B cell (primary cell): ENCODE measurements around the gene CCDC110. TPM values are rescaled to one million over a fixed set of nuclear protein-coding genes. Genes with fewer than 3 reads are reported as not detected.

Experiments used
- ATAC-seq: fragments of 200-7000 bp; cut with Tn5 transposase; one replicate; pipeline ENCODE4 v1.10.0; 2021; ENCODE audit warnings: low read depth, mild to moderate bottlenecking, moderate number of reproducible peaks, moderate library complexity
- CTCF ChIA-PET: fragments of 350-600 bp; sonication (Branson Sonifier 250); formaldehyde crosslinking; loops from one replicate; lab custom pipeline; 2021; ENCODE audit warnings: antibody characterized with exemption, inconsistent platforms; lab: Charles Lee
- POLR2A ChIA-PET: fragments of 350-600 bp; sonication (Branson Sonifier 250); formaldehyde crosslinking; loops from one replicate; lab custom pipeline; 2021; ENCODE audit warnings: antibody characterized with exemption; lab: Charles Lee
- DNase-seq: peaks from one replicate; pipeline ENCODE4 v3.0.0; 2013
- H2AFZ ChIP-seq: 2 replicates; pipeline ENCODE4 v1.6.1; 2012; ENCODE audit warnings: mild to moderate bottlenecking, low read depth, low read length; ENCODE audit not compliant: insufficient read depth, poor library complexity, severe bottlenecking
- H3K27ac ChIP-seq, 2 donors: 1 replicate in 1 of 2; 2 replicates in 1 of 2; pipeline ENCODE4 v1.5.1; 2012 to 2013; ENCODE audit warnings: low read length in 2 of 2, mild to moderate bottlenecking in 2 of 2, moderate library complexity in 1 of 2
- H3K27me3 ChIP-seq, 4 experiments: fragments of 200-600 bp in 1 of 4; sonication (generic) in 1 of 4; replicated peaks in 1 of 4; 1 replicate in 2 of 4; 2 replicates in 2 of 4; pipeline versions ENCODE4 v1.6.1 to v1.7.0; 2013 to 2016; ENCODE audit warnings: low read length in 3 of 4, mild to moderate bottlenecking in 2 of 4, mixed read lengths in 1 of 4, moderate library complexity in 1 of 4; ENCODE audit not compliant: insufficient read depth in 4 of 4, control insufficient read depth in 3 of 4; ENCODE audit errors: control extremely low read depth in 1 of 4
- H3K36me3 ChIP-seq, 2 experiments: replicated peaks in 1 of 2; 1 replicate in 1 of 2; 2 replicates in 1 of 2; pipeline versions ENCODE4 v1.6.1 to v1.7.1; 2013; ENCODE audit warnings: low read length in 1 of 2; ENCODE audit not compliant: insufficient read depth in 2 of 2, control insufficient read depth in 1 of 2; ENCODE audit errors: control extremely low read depth in 1 of 2, extremely low read depth in 1 of 2
- H3K4me1 ChIP-seq, 2 donors: fragments of 200-600 bp in 1 of 2; sonication (generic) in 1 of 2; 1 replicate in 1 of 2; 2 replicates in 1 of 2; pipeline versions ENCODE4 v1.5.1 to v1.6.1; 2013 to 2017; ENCODE audit warnings: low read length in 2 of 2; ENCODE audit not compliant: control insufficient read depth in 2 of 2, insufficient read depth in 2 of 2
- H3K4me2 ChIP-seq: replicated peaks from 2 replicates; pipeline ENCODE3; 2012; ENCODE audit warnings: mild to moderate bottlenecking, low read depth, low read length; ENCODE audit not compliant: poor library complexity, severe bottlenecking
- H3K4me3 ChIP-seq, 5 experiments: fragments of 200-600 bp in 1 of 5; sonication (generic) in 1 of 5; 1 replicate in 3 of 5; 2 replicates in 2 of 5; pipeline versions ENCODE4 v1.5.1 to v1.7.0; 2011 to 2016; ENCODE audit warnings: low read length in 4 of 5, mild to moderate bottlenecking in 4 of 5, low read depth in 2 of 5, control low read depth in 1 of 5, moderate library complexity in 1 of 5; ENCODE audit not compliant: insufficient read depth in 1 of 5; ENCODE audit errors: control extremely low read depth in 1 of 5, extremely low read depth in 1 of 5
- H3K79me2 ChIP-seq: fragments of 200-600 bp; sonication (generic); one replicate; pipeline ENCODE4 v1.6.0; 2016; ENCODE audit warnings: low read length; ENCODE audit not compliant: control insufficient read depth, insufficient read depth
- H3K9ac ChIP-seq: fragments of 200-600 bp; sonication (generic); 2 replicates; pipeline ENCODE4 v1.6.1; 2017; ENCODE audit warnings: mild to moderate bottlenecking, low read length, moderate library complexity
- H3K9me3 ChIP-seq, 3 donors: one replicate each; pipeline versions ENCODE4 v1.6.1 to v1.7.1; 2013; ENCODE audit warnings: low read length in 2 of 3; ENCODE audit not compliant: control insufficient read depth in 2 of 3, insufficient read depth in 1 of 3; ENCODE audit errors: control extremely low read depth in 1 of 3
- H4K20me1 ChIP-seq: 2 replicates; pipeline ENCODE4 v1.6.0; 2012; ENCODE audit warnings: mild to moderate bottlenecking, low read length; ENCODE audit not compliant: insufficient read depth, control insufficient read depth, poor library complexity, severe bottlenecking
- H3K27ac Mint-ChIP-seq: one replicate; pipeline ENCODE4 v1.8.0; 2021; ENCODE audit warnings: mixed read lengths
- H3K27me3 Mint-ChIP-seq: one replicate; pipeline ENCODE4 v1.8.0; 2021; ENCODE audit warnings: mixed read lengths
- H3K4me1 Mint-ChIP-seq: one replicate; pipeline ENCODE4 v1.8.0; 2021; ENCODE audit warnings: mixed read lengths
- H3K4me3 Mint-ChIP-seq: one replicate; pipeline ENCODE4 v1.8.0; 2021; ENCODE audit warnings: mixed read lengths
- H3K9me3 Mint-ChIP-seq: one replicate; pipeline ENCODE4 v1.8.0; 2022; ENCODE audit warnings: mixed read lengths; ENCODE audit not compliant: insufficient read depth
- CTCF ChIP-seq: fragments of 200-600 bp; IDR thresholded peaks from one replicate; pipeline ENCODE4 v1.8.0; 2022; ENCODE audit warnings: antibody characterized with exemption, mild to moderate bottlenecking
- EZH2 ChIP-seq: IDR thresholded peaks from 2 replicates; pipeline ENCODE4 v1.6.1; 2012; ENCODE audit warnings: borderline replicate concordance, low read depth, mild to moderate bottlenecking, moderate library complexity, low read length; ENCODE audit not compliant: insufficient read depth, poor library complexity, severe bottlenecking
- WGBS: methylation state at CpG from one replicate; pipeline ENCODE4 v1.1.5; 2013; ENCODE audit warnings: missing lambda C conversion rate; ENCODE audit not compliant: insufficient coverage; 5-methylcytosine and 5-hydroxymethylcytosine counted together
- intact Hi-C: fragments of 100-400 bp; cut with micrococcal nuclease; formaldehyde crosslinking; loops from one replicate; pipeline ENCODE4 v1.10.0; 2022
- polyA plus RNA-seq: library from polyadenylated mRNA; depleted of rRNA; stranded (reverse); fragments of >200 nt; gene quantifications from 2 replicates; pipeline ENCODE4 v1.2.3, GENCODE V29; 2012
- total RNA-seq, 2 donors: library from RNA; stranded (reverse); fragments of 120-200 nt in 1 of 2; gene quantifications; 1 replicate in 1 of 2; 2 replicates in 1 of 2; pipeline versions ENCODE4 v1.2.3 to v1.2.4, GENCODE V29; 2013 to 2022

CCDC110 gene
- total and polyA plus RNA-seq, 2 donors (not counting 1 experiment from before 2014, with no cell fraction given): 0.04 to 2.3 TPM

- Histone ChIP-seq H3K9me3 (no peaks in the 10 kb centered on the region), H3K4me2 (no peak overlapping the region), H3K79me2 (peaks cover 3% of the 10 kb centered on the region), H3K36me3 (peaks cover 0 to 31% of the 10 kb centered on the region in 2 experiments), H3K4me3 (no peak overlapping the region), H2AFZ (no peak overlapping the region), H4K20me1 (no peaks in the 10 kb centered on the region), H3K4me1 (no peaks in the 10 kb centered on the region), H3K27ac (no peak overlapping the region), H3K27me3 (no peaks in the 10 kb centered on the region), H3K9ac (no peak overlapping the region)
- Mint-ChIP-seq H3K4me1 (peaks cover 3% of the 10 kb centered on the region), H3K9me3 (no peaks in the 10 kb centered on the region), H3K27me3 (no peaks in the 10 kb centered on the region), H3K4me3 (no peak overlapping the region), H3K27ac (no peak overlapping the region)
- WGBS: 100% methylated on average over 1 of the region's 2 CpGs
- ATAC-seq (no peak), DNase-seq (no peak)
- ChIA-PET CTCF (no interaction called here), POLR2A (no interaction called here)
- intact Hi-C loops: no loop called here
- no peak for TF ChIP-seq CTCF
Observed at GRCh38 chr4:185408432-185408831, 63.1 kb downstream of the CCDC110 start.

- no peaks in the 10 kb centered on the region for H3K27me3 Mint-ChIP-seq
- no peak overlapping the region for H3K9ac ChIP-seq
- intact Hi-C loops: no loop called here
- H3K4me3 ChIP-seq: no peak overlapping the region
- H3K36me3 ChIP-seq: peaks cover 0 to 24% of the 10 kb centered on the region in 2 experiments
- no peak overlapping the region for H3K4me3 Mint-ChIP-seq
- CTCF ChIA-PET: interaction anchor here (1.1 kb wide), 1 partner anchor 10 kb away, joined by 3 read pairs; the partner anchor contains the start of genes ANKRD37 and LRP2BP
- no peak overlapping the region for H3K27ac Mint-ChIP-seq
- peaks cover 3% of the 10 kb centered on the region for H3K4me1 Mint-ChIP-seq
- H4K20me1 ChIP-seq: no peaks in the 10 kb centered on the region
- POLR2A ChIA-PET: interaction anchor here (1.1 to 1.8 kb wide), 2 partner anchors 9 to 20 kb away, joined by 4 to 7 read pairs; partner anchors contain the start of genes ANKRD37, LRP2BP and UFSP2
- H3K4me1 ChIP-seq: no peaks in the 10 kb centered on the region
- H2AFZ ChIP-seq: no peak overlapping the region
- no peaks in the 10 kb centered on the region for H3K9me3 ChIP-seq
- no peaks in the 10 kb centered on the region for H3K9me3 Mint-ChIP-seq
- DNase-seq (no peak), ATAC-seq (no peak)
- no peaks in the 10 kb centered on the region for H3K27me3 ChIP-seq
- H3K79me2 ChIP-seq: peaks cover 3% of the 10 kb centered on the region
- 100% methylated on average over 1 of the region's 6 CpGs for WGBS
- H3K27ac ChIP-seq: no peak overlapping the region
- TF ChIP-seq CTCF (no peak), EZH2 (no peak)
- no peak overlapping the region for H3K4me2 ChIP-seq
Observed at GRCh38 chr4:185405296-185405999, 66.1 kb downstream of the CCDC110 start.
